H9 (cell line): Measurements from ENCODE around the gene ASMT. TPM values are rescaled to one million over a fixed set of nuclear protein-coding genes. Genes with fewer than 3 reads are reported as not detected.

ENCODE experiments used
- DNase-seq: peaks from one replicate; pipeline ENCODE4 v3.0.0-alpha.2; 2017
- H2AFZ ChIP-seq: one replicate; pipeline ENCODE4 v1.6.1; 2013; ENCODE audit warnings: mild to moderate bottlenecking, low read length, control low read depth, moderate library complexity
- H2AK5ac ChIP-seq: 2 replicates; pipeline ENCODE4 v1.6.1; 2013; ENCODE audit warnings: low read length, control low read depth, mixed read lengths; ENCODE audit not compliant: insufficient read length
- H2BK120ac ChIP-seq: one replicate; pipeline ENCODE4 v1.6.1; 2013; ENCODE audit warnings: low read depth, mild to moderate bottlenecking, low read length, control low read depth, inconsistent platforms; ENCODE audit not compliant: poor library complexity, severe bottlenecking
- H2BK12ac ChIP-seq: 2 replicates; pipeline ENCODE4 v1.6.1; 2013; ENCODE audit warnings: low read length, control low read depth, mixed read lengths, low read depth; ENCODE audit not compliant: insufficient read length
- H2BK15ac ChIP-seq: 2 replicates; pipeline ENCODE4 v1.6.1; 2013; ENCODE audit warnings: low read depth, low read length, control low read depth
- H2BK20ac ChIP-seq: one replicate; pipeline ENCODE4 v1.6.1; 2013; ENCODE audit warnings: low read depth, mild to moderate bottlenecking, low read length, control low read depth, inconsistent platforms; ENCODE audit not compliant: poor library complexity, severe bottlenecking
- H2BK5ac ChIP-seq: 2 replicates; pipeline ENCODE4 v1.6.1; 2013; ENCODE audit warnings: low read length, control low read depth, mixed read lengths; ENCODE audit not compliant: insufficient read length
- H3K14ac ChIP-seq: 2 replicates; pipeline ENCODE4 v1.6.1; 2013; ENCODE audit warnings: low read length, control low read depth; ENCODE audit not compliant: insufficient read depth
- H3K18ac ChIP-seq: 2 replicates; pipeline ENCODE4 v1.6.1; 2013; ENCODE audit warnings: low read depth, mild to moderate bottlenecking, mixed read lengths, low read length, control low read depth; ENCODE audit not compliant: insufficient read length
- H3K23ac ChIP-seq: 2 replicates; pipeline ENCODE4 v1.6.1; 2013; ENCODE audit warnings: low read length, control low read depth, mixed read lengths, low read depth; ENCODE audit not compliant: insufficient read length
- H3K23me2 ChIP-seq: 2 replicates; pipeline ENCODE4 v1.6.1; 2013; ENCODE audit warnings: low read depth, mild to moderate bottlenecking, mixed read lengths, low read length, control low read depth; ENCODE audit not compliant: insufficient read length, poor library complexity, severe bottlenecking
- H3K27ac ChIP-seq: 2 replicates; pipeline ENCODE4 v1.5.1; 2013; ENCODE audit warnings: low read length, control low read depth, mixed read lengths, low read depth; ENCODE audit not compliant: insufficient read length
- H3K27me3 ChIP-seq: 2 replicates; pipeline ENCODE4 v1.6.1; 2013; ENCODE audit warnings: low read length, control low read depth, inconsistent platforms; ENCODE audit not compliant: insufficient read depth
- H3K4ac ChIP-seq: 2 replicates; pipeline ENCODE4 v1.6.1; 2013; ENCODE audit warnings: low read depth, mild to moderate bottlenecking, control low read depth, inconsistent platforms, low read length, moderate library complexity
- H3K4me1 ChIP-seq: 2 replicates; pipeline ENCODE4 v1.6.1; 2013; ENCODE audit warnings: low read length, control low read depth, inconsistent platforms; ENCODE audit not compliant: insufficient read depth
- H3K4me2 ChIP-seq: 2 replicates; pipeline ENCODE4 v1.6.1; 2013; ENCODE audit warnings: low read length, control low read depth, mixed read lengths; ENCODE audit not compliant: insufficient read length, insufficient read depth
- H3K56ac ChIP-seq: 2 replicates; pipeline ENCODE4 v1.6.1; 2013; ENCODE audit warnings: low read depth, mild to moderate bottlenecking, mixed read lengths, low read length, control low read depth; ENCODE audit not compliant: insufficient read length
- H3K79me1 ChIP-seq: 2 replicates; pipeline ENCODE4 v1.6.1; 2013; ENCODE audit warnings: low read depth, mild to moderate bottlenecking, moderate library complexity, low read length, control low read depth, inconsistent platforms; ENCODE audit not compliant: insufficient read depth, poor library complexity, severe bottlenecking
- H3K79me2 ChIP-seq: 2 replicates; pipeline ENCODE4 v1.6.1; 2013; ENCODE audit warnings: low read length, control low read depth, inconsistent platforms; ENCODE audit not compliant: insufficient read depth
- H3K9ac ChIP-seq: 2 replicates; pipeline ENCODE4 v1.6.1; 2013; ENCODE audit warnings: low read length, control low read depth, mixed read lengths; ENCODE audit not compliant: insufficient read length; ENCODE audit errors: extremely low read depth
- H3K9me3 ChIP-seq: one replicate; pipeline ENCODE4 v1.6.1; 2013; ENCODE audit warnings: low read depth, low read length, inconsistent platforms; ENCODE audit not compliant: control insufficient read depth
- H3T11ph ChIP-seq: one replicate; pipeline ENCODE4 v1.6.1; 2013; ENCODE audit warnings: mild to moderate bottlenecking, low read length, control low read depth, inconsistent platforms
- H4K20me1 ChIP-seq: one replicate; pipeline ENCODE4 v1.6.1; 2013; ENCODE audit not compliant: control insufficient read depth, insufficient read length, insufficient read depth
- H4K5ac ChIP-seq: 2 replicates; pipeline ENCODE4 v1.6.1; 2013; ENCODE audit warnings: low read depth, mild to moderate bottlenecking, mixed read lengths, low read length, control low read depth; ENCODE audit not compliant: insufficient read length
- H4K8ac ChIP-seq: replicated peaks from 2 replicates; pipeline ENCODE4 v1.6.1; 2013; ENCODE audit warnings: low read length, control low read depth, mixed read lengths, low read depth; ENCODE audit not compliant: insufficient read length
- H4K91ac ChIP-seq: 2 replicates; pipeline ENCODE4 v1.6.1; 2013; ENCODE audit warnings: low read depth, mild to moderate bottlenecking, moderate library complexity, mixed read lengths, low read length, control low read depth; ENCODE audit not compliant: insufficient read length
- H3K27ac Mint-ChIP-seq, 3 experiments: 2 replicates in 2 of 3; 3 replicates in 1 of 3; pipeline ENCODE4 v1.8.0; 2020 to 2021; ENCODE audit warnings: mixed read lengths in 3 of 3, mild to moderate bottlenecking in 1 of 3, moderate library complexity in 1 of 3
- H3K27me3 Mint-ChIP-seq: 2 replicates; pipeline ENCODE4 v1.8.0; 2021; ENCODE audit warnings: low read depth, mild to moderate bottlenecking, moderate library complexity, mixed read lengths
- H3K36me3 Mint-ChIP-seq, 3 experiments: 2 replicates in 2 of 3; 3 replicates in 1 of 3; pipeline ENCODE4 v1.8.0; 2020 to 2021; ENCODE audit warnings: low read depth in 3 of 3, mixed read lengths in 3 of 3; ENCODE audit not compliant: insufficient read depth in 1 of 3
- H3K4me1 Mint-ChIP-seq, 2 experiments: 2 replicates each; pipeline ENCODE4 v1.8.0; 2020; ENCODE audit warnings: mixed read lengths in 2 of 2
- H3K4me3 Mint-ChIP-seq, 2 experiments: 2 replicates in 1 of 2; 3 replicates in 1 of 2; pipeline ENCODE4 v1.8.0; 2020 to 2021; ENCODE audit warnings: mild to moderate bottlenecking in 2 of 2, mixed read lengths in 2 of 2, moderate library complexity in 1 of 2
- H3K9me3 Mint-ChIP-seq, 2 experiments: 2 replicates in 1 of 2; 3 replicates in 1 of 2; pipeline ENCODE4 v1.8.0; 2020; ENCODE audit warnings: mild to moderate bottlenecking in 2 of 2, mixed read lengths in 2 of 2, moderate library complexity in 1 of 2
- CTCF ChIP-seq: fragments of 200-600 bp; sonication (generic); conservative IDR thresholded peaks from 3 replicates; pipeline ENCODE4 v1.8.0; 2021; ENCODE audit warnings: antibody characterized with exemption, mild to moderate bottlenecking
- WGBS: extraction: QIAGEN DNeasy Blood & Tissue Kit; methylation state at CpG from one replicate; pipeline ENCODE4 v1.1.7; 2013; ENCODE audit warnings: missing lambda C conversion rate, low lambda C conversion rate, mixed read lengths; ENCODE audit not compliant: insufficient read length; ENCODE audit errors: extremely low coverage; 5-methylcytosine and 5-hydroxymethylcytosine counted together
- total RNA-seq: library from RNA; stranded (reverse); gene quantifications from 2 replicates; pipeline ENCODE4 v1.2.1, GENCODE V29; 2021

Gene ASMT
- total RNA-seq, 1 experiment from 2014 or later = 1.4 TPM

GRCh38 chrX:1576201-1576992 is 38.5 kb upstream of the ASMT start:
- no peak overlapping the region for H3K4ac ChIP-seq
- no peak overlapping the region for H2AK5ac ChIP-seq
- TF ChIP-seq CTCF = no peak
- no peak for DNase-seq
- Mint-ChIP-seq H3K4me1 (no peaks in the 10 kb centered on the region), H3K4me3 (no peak overlapping the region), H3K9me3 (peaks cover 7 to 12% of the 10 kb centered on the region in 2 experiments; a peak in 4 of 5 replicates), H3K27ac (no peak overlapping the region), H3K36me3 (no peaks in the 10 kb centered on the region), H3K27me3 (peaks cover 3% of the 10 kb centered on the region; the same call in 1 of the 2 replicates)
- no peak overlapping the region for H4K91ac ChIP-seq
- no peak overlapping the region for H3K56ac ChIP-seq
- no peak overlapping the region for H2BK12ac ChIP-seq
- no peaks in the 10 kb centered on the region for H3K79me2 ChIP-seq
- H2AFZ ChIP-seq = no peak overlapping the region
- H3K27me3 ChIP-seq = no peaks in the 10 kb centered on the region
- H3K4me1 ChIP-seq = no peaks in the 10 kb centered on the region
- no peak overlapping the region for H3K18ac ChIP-seq
- H4K8ac ChIP-seq = no peak overlapping the region
- H3K79me1 ChIP-seq = no peaks in the 10 kb centered on the region
- H4K5ac ChIP-seq = no peak overlapping the region
- no peak overlapping the region for H3T11ph ChIP-seq
- no peak overlapping the region for H3K4me2 ChIP-seq
- H2BK15ac ChIP-seq = no peak overlapping the region
- H2BK20ac ChIP-seq = no peak overlapping the region
- no peaks in the 10 kb centered on the region for H3K9me3 ChIP-seq
- H3K9ac ChIP-seq = no peak overlapping the region
- H3K27ac ChIP-seq = no peak overlapping the region
- no peak overlapping the region for H2BK120ac ChIP-seq
- H3K23ac ChIP-seq = no peak overlapping the region
- H3K23me2 ChIP-seq = no peaks in the 10 kb centered on the region
- no peak overlapping the region for H3K14ac ChIP-seq
- no CpG with 5 or more reads among the region's 6 CpGs for WGBS
- H4K20me1 ChIP-seq = no peaks in the 10 kb centered on the region
- H2BK5ac ChIP-seq = no peak overlapping the region
